DND-41 (cell line): Measurements from ENCODE around the gene TTR.

Experiments used
- ATAC-seq: fragments of 200-7000 bp; cut with Tn5 transposase; 3 replicates; pipeline ENCODE4 v1.9.1; 2021; ENCODE audit warnings: low read depth; ENCODE audit not compliant: insufficient read depth
- DNase-seq: peaks from one replicate; pipeline ENCODE4 v3.0.0-alpha.2; 2020
- H2AFZ ChIP-seq: 2 replicates; pipeline ENCODE4 v1.6.0; 2012; ENCODE audit warnings: low read depth, low read length
- H3K27ac ChIP-seq: 2 replicates; pipeline ENCODE4 v1.5.1; 2012; ENCODE audit warnings: low read length, inconsistent platforms
- H3K27me3 ChIP-seq: fragments of 200-600 bp; sonication (generic); 2 replicates; pipeline ENCODE4 v1.6.0; 2012; ENCODE audit warnings: low read length, mild to moderate bottlenecking, inconsistent platforms; ENCODE audit not compliant: insufficient read depth, poor library complexity
- H3K36me3 ChIP-seq: 2 replicates; pipeline ENCODE4 v1.5.1; 2012; ENCODE audit warnings: low read length, inconsistent platforms; ENCODE audit not compliant: insufficient read depth
- H3K4me1 ChIP-seq: 2 replicates; pipeline ENCODE4 v1.5.1; 2012; ENCODE audit warnings: mild to moderate bottlenecking, low read length; ENCODE audit not compliant: insufficient read depth
- H3K4me2 ChIP-seq: 2 replicates; pipeline ENCODE4 v1.6.0; 2012; ENCODE audit warnings: mild to moderate bottlenecking, moderate library complexity, low read length, inconsistent platforms; ENCODE audit not compliant: insufficient read depth
- H3K4me3 ChIP-seq, 2 experiments: fragments of 200-600 bp in 1 of 2; shearing (Covaris generic) in 1 of 2; 2 replicates each; pipeline ENCODE4 v1.5.1; 2012 to 2016; ENCODE audit warnings: inconsistent platforms in 2 of 2, low read length in 2 of 2, mild to moderate bottlenecking in 2 of 2, low read depth in 1 of 2, moderate library complexity in 1 of 2
- H3K79me2 ChIP-seq: 2 replicates; pipeline ENCODE4 v1.6.0; 2012; ENCODE audit warnings: low read length, inconsistent platforms; ENCODE audit not compliant: insufficient read depth
- H3K9ac ChIP-seq: 2 replicates; pipeline ENCODE4 v1.6.0; 2012; ENCODE audit warnings: low read depth, mild to moderate bottlenecking, inconsistent platforms, low read length, moderate library complexity
- H3K9me3 ChIP-seq: 2 replicates; pipeline ENCODE4 v1.5.1; 2012; ENCODE audit warnings: low read length, moderate library complexity, mild to moderate bottlenecking, inconsistent platforms; ENCODE audit not compliant: insufficient read depth, severe bottlenecking
- H4K20me1 ChIP-seq: 2 replicates; pipeline ENCODE4 v1.6.0; 2012; ENCODE audit warnings: low read length; ENCODE audit not compliant: insufficient read depth
- EZH2 ChIP-seq: IDR thresholded peaks from 3 replicates; pipeline ENCODE4 v1.6.1; 2012; ENCODE audit warnings: borderline replicate concordance, low read depth, mild to moderate bottlenecking, moderate library complexity, low read length, inconsistent platforms; ENCODE audit not compliant: severe bottlenecking
- TF ChIP-seq, protein P1 (sequence below): IDR thresholded peaks from 2 replicates; pipeline ENCODE4 v1.5.1; 2012; ENCODE audit warnings: borderline replicate concordance, low read length, moderate library complexity, mild to moderate bottlenecking; ENCODE audit not compliant: poor library complexity, severe bottlenecking; ENCODE audit errors: extremely low read depth

The TTR gene

GRCh38 chr18:31633392-31634330 lies 42.0 kb downstream of the TTR start:
- 0 out of 3 replicates have a peak, but pooled peaks have one; percentile 9 for ATAC-seq
- no peak for DNase-seq
- Histone ChIP-seq H3K4me2 (no peak overlapping the region), H3K4me3 (no peak overlapping the region), H3K27me3 (no peaks in the 10 kb centered on the region), H3K9me3 (no peaks in the 10 kb centered on the region), H3K27ac (no peak overlapping the region), H4K20me1 (no peaks in the 10 kb centered on the region), H3K79me2 (no peaks in the 10 kb centered on the region), H3K36me3 (peaks cover 28% of the 10 kb centered on the region), H3K4me1 (no peaks in the 10 kb centered on the region), H3K9ac (no peak overlapping the region), H2AFZ (no peak overlapping the region)
- TF ChIP-seq EZH2: no peak
- TF ChIP-seq, protein P1, sequence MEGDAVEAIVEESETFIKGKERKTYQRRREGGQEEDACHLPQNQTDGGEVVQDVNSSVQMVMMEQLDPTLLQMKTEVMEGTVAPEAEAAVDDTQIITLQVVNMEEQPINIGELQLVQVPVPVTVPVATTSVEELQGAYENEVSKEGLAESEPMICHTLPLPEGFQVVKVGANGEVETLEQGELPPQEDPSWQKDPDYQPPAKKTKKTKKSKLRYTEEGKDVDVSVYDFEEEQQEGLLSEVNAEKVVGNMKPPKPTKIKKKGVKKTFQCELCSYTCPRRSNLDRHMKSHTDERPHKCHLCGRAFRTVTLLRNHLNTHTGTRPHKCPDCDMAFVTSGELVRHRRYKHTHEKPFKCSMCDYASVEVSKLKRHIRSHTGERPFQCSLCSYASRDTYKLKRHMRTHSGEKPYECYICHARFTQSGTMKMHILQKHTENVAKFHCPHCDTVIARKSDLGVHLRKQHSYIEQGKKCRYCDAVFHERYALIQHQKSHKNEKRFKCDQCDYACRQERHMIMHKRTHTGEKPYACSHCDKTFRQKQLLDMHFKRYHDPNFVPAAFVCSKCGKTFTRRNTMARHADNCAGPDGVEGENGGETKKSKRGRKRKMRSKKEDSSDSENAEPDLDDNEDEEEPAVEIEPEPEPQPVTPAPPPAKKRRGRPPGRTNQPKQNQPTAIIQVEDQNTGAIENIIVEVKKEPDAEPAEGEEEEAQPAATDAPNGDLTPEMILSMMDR: no peak

- Histone ChIP-seq H3K4me1 (no peaks in the 10 kb centered on the region), H3K27ac (no peak overlapping the region), H3K9me3 (no peaks in the 10 kb centered on the region), H3K36me3 (peaks cover 31% of the 10 kb centered on the region), H3K27me3 (no peaks in the 10 kb centered on the region), H4K20me1 (no peaks in the 10 kb centered on the region), H3K4me3 (no peak overlapping the region), H3K4me2 (no peak overlapping the region), H3K9ac (no peak overlapping the region), H2AFZ (no peak overlapping the region), H3K79me2 (no peaks in the 10 kb centered on the region)
- TF ChIP-seq, protein P1: no peak
- no peak for TF ChIP-seq EZH2
- ATAC-seq (peak; percentile 82), DNase-seq (no peak)
These were observed 42.6 kb downstream of the TTR start for GRCh38 chr18:31634331-31634713.

DNA sequence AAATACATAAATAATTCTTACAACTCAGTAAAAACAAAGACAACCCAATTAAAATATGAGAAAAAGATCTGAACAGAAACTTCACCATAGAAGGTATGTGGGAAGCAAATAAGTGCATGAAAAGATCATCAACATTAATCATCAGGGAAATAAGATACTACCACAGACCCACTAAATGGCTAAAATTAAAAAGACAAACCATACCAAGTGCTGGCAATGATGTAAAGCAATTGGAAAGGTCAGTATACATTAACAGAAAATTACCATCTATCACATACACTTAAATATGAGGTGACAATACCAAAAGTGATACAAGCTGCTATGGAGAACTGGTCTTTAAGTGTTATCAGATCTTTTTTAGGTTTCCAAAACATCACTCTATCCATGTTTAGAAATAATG lies 44.7 kb downstream of the TTR start:
- no peaks in the 10 kb centered on the region; the same call in 1 of the 2 replicates for H3K79me2 ChIP-seq
- ATAC-seq (no peak), DNase-seq (no peak)
- no peak overlapping the region for H3K4me3 ChIP-seq
- no peaks in the 10 kb centered on the region for H3K27me3 ChIP-seq
- no peaks in the 10 kb centered on the region for H3K4me1 ChIP-seq
- H3K9ac ChIP-seq: no peak overlapping the region
- TF ChIP-seq, protein P1: no peak
- TF ChIP-seq EZH2: no peak
- H3K27ac ChIP-seq: no peak overlapping the region
- no peak overlapping the region for H3K4me2 ChIP-seq
- H4K20me1 ChIP-seq: no peaks in the 10 kb centered on the region
- H2AFZ ChIP-seq: no peak overlapping the region
- no peaks in the 10 kb centered on the region for H3K9me3 ChIP-seq
- H3K36me3 ChIP-seq: peaks cover 29% of the 10 kb centered on the region; the same call in 1 of the 2 replicates
